ENCODE results near the gene CARD10. TPM values are rescaled to one million over a fixed set of nuclear protein-coding genes. Genes with fewer than 3 reads are reported as not detected.

The CARD10 gene
- total RNA-seq, 6 experiments from 2014 or later: 9.0 to 27.8 (median 14.2) TPM

DNA sequence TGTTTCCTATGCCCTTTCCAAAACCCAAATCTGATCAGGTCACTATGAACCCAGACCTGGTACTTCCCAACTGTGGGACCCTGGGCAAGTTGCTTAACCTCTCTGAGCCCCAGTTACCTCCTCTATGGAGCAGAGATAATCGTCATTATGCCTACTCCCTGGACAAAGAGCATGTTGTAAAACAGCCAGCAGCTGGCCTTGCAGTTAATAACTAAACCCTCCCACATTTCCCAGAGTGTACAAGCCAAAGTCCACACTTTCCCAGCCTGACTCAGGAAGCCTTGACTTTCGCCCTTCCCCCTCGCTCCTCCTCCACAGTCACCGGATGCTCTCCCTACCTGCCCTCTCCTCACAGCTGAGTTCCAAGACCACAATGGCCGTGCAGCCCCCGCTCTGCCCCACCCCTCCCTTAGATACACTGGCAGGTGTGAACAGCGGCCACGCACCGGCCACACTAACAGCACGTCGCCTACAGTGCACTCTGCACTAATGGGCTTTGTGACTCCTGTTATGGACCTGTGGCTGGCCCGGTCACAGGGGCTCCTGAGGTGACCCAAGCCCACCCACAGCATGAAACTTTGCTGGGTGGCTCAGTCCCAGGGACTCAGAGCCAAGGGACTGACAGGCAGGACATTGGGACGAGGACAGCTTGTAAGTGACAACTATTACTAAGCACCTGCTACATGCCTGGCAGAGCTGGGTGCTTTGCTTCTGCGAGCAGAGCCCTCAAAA, 17.4 kb downstream of the CARD10 start:
- Histone ChIP-seq H3K36me3 (peaks cover 0 to 3% (median 0%) of the 10 kb centered on the region in 4 donors), H3K4me1 (peaks cover 0 to 56% (median 35%) of the 10 kb centered on the region in 4 donors), H3K4me3 (peak overlapping the region; percentile 29 to 55 (median 54)), H3K27me3 (no peaks in the 10 kb centered on the region), H3K27ac (peak overlapping the region; percentile 62 to 95 (median 87)), H3K9me3 (no peaks in the 10 kb centered on the region)
- TF ChIP-seq CTCF (IDR thresholded peaks at IDR 0.05): no peak
- peak; percentile 63 for TF ChIP-seq POLR2A (IDR thresholded peaks at IDR 0.05)
- intact Hi-C loops (cut with DNase I): no loop called here
- DNase-seq (peak; percentile 86 to 95 (median 90)), ATAC-seq (peak; percentile 67 to 80 (median 76))
- WGBS (ENCODE audit: insufficient coverage, low coverage, low lambda C conversion rate, missing lambda C conversion rate): 13% methylated on average over 8 of the region's 14 CpGs

DNA sequence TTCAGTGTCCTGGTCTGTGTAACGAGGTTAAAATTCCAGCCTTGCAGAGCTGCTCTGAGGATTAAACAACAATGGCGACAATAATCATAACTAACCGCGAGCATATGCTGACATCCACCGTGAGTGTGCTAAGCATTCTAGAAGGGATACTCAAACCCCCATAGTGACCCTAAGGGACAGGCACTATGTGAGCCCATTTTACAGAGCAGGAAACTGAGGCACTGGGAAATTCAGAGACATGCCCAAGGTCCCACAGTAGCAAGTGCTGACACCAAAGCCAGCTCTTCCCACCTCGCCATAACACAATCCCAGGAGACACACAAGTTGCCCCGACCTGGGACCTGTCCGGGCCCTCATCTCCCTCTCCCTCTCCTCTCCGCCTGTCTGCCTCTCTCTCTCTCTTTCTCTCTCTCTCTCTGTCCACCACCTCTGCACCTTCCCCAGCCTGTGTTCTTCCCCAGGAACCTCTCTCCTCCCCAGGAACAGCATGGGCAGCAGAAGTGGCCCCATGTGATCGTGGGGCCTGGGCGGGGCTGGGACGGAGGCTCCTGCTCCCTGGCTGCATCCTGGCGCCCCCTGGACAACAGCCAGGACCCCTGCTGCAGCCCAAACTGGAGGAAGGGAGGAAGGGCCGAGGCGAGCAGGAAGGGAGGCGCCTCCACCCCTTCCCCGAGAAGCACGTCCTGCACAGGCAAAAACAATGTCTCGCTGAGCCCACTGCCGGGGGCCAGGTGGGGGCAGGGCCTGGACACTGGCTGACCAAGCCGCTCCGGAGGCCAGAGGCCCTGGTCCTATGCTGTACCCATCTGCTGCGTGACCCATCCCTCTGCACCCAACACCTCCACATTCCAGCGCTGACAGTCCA, 18.2 kb downstream of the CARD10 start:
- Histone ChIP-seq H3K36me3 (no peaks in the 10 kb centered on the region), H3K9me3 (no peaks in the 10 kb centered on the region), H3K4me3 (peak overlapping the region; percentile 29 to 55 (median 54)), H3K27ac (peak overlapping the region; percentile 62 to 95 (median 87)), H3K4me1 (peaks cover 0 to 56% (median 35%) of the 10 kb centered on the region in 4 donors), H3K27me3 (no peaks in the 10 kb centered on the region)
- TF ChIP-seq CTCF (IDR thresholded peaks at IDR 0.05): no peak
- TF ChIP-seq POLR2A (IDR thresholded peaks at IDR 0.05): no peak
- peak; percentile 4 to 49 (median 22) for ATAC-seq
- 32% methylated on average over 13 of the region's 24 CpGs for WGBS (ENCODE audit: insufficient coverage, low coverage, low lambda C conversion rate, missing lambda C conversion rate)
- peak; percentile 75 to 83 (median 80) for DNase-seq
- intact Hi-C loops (cut with DNase I): no loop called here

- intact Hi-C loops (cut with DNase I): no loop called here
- Histone ChIP-seq H3K4me3 (no peak overlapping the region), H3K9me3 (no peaks in the 10 kb centered on the region), H3K27ac (peak overlapping the region; percentile 62 to 95 (median 87)), H3K27me3 (no peaks in the 10 kb centered on the region), H3K36me3 (peaks cover 0 to 5% (median 0%) of the 10 kb centered on the region in 4 donors), H3K4me1 (peaks cover 0 to 56% (median 35%) of the 10 kb centered on the region in 4 donors)
- DNase-seq (no peak), ATAC-seq (no peak)
- WGBS (ENCODE audit: insufficient coverage, low coverage, low lambda C conversion rate, missing lambda C conversion rate): 54% methylated on average over 6 of the region's 13 CpGs
- no peak for TF ChIP-seq CTCF (IDR thresholded peaks at IDR 0.05)
- TF ChIP-seq POLR2A (IDR thresholded peaks at IDR 0.05): no peak
These were observed 19.2 kb downstream of the CARD10 start for GRCh38 chr22:37499789-37500540.

- ATAC-seq (no peak), DNase-seq (no peak)
- WGBS (ENCODE audit: insufficient coverage, low coverage, low lambda C conversion rate, missing lambda C conversion rate): 79% methylated on average over 3 of the region's 12 CpGs
- intact Hi-C loops (cut with DNase I): no loop called here
- TF ChIP-seq CTCF (IDR thresholded peaks at IDR 0.05): no peak
- no peak for TF ChIP-seq POLR2A (IDR thresholded peaks at IDR 0.05)
- Histone ChIP-seq H3K4me3 (no peak overlapping the region), H3K27me3 (no peaks in the 10 kb centered on the region), H3K9me3 (no peaks in the 10 kb centered on the region), H3K27ac (peak overlapping the region in 1 of 3 donors; percentile 24), H3K36me3 (peaks cover 0 to 5% (median 0%) of the 10 kb centered on the region in 4 donors), H3K4me1 (peaks cover 0 to 54% (median 34%) of the 10 kb centered on the region in 4 donors)
These were observed 20.0 kb downstream of the CARD10 start for GRCh38 chr22:37499027-37499707.
